Measurements from ENCODE around the gene F8. TPM values are rescaled to one million over a fixed set of nuclear protein-coding genes. Genes with fewer than 3 reads are reported as not detected.

Gene F8
- total RNA-seq, 1 donor from 2014 or later: 3.5 TPM

DNA sequence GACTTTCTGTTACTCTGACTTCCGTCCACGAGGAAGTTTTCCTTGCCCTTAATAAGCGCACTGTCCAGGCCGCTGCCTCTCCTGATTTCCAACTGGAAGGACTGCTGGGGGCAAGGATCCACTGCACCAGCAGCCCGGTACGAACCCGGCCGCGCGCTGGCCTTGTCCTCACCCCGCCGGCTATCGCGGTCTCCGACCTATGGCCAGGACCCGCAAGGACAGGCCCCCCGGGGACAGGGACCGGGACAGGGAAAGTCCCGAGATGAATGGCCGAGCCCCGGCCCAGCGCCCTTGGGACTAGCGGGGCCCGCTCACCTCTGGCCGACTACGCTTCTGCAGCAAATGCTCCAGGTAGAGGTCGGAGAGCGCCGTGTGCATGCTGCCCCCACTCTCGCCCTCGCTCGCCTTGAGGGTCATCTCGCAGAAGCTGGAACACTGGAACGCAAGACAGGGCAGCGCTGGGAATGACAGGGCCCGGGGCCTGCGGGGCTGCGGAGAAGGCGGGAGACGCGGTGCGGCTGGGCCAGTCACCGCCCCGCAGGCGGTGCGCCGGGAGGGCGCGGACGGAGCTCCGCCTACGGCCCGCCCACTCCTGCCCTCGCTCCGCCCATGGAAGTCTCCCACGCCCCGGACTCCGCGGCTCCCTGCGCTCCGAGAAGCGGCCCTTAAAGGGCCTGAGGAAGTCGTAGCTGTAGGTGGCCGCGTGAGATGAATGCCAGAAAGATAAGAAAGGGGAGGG lies 217.4 kb downstream of the F8 start, which contains the start of gene MPP1:
Gene MPP1, minus strand, starts transcription at position 529 of the 739 bp plus-strand sequence. Its CDS starts 112 bp downstream, at position 417.
- peak within 1 kb of the TSS; percentile 88 for H3K27ac Mint-ChIP-seq (ENCODE audit: unreplicated experiment)
- DNase-seq (ENCODE audit: low spot score): no peak
- H3K36me3 Mint-ChIP-seq (ENCODE audit: low read depth): no peaks in the 10 kb centered on the region
- H3K9me3 Mint-ChIP-seq (ENCODE audit: low read depth): peaks cover 33% of the 10 kb centered on the region
- TF ChIP-seq, protein P1, sequence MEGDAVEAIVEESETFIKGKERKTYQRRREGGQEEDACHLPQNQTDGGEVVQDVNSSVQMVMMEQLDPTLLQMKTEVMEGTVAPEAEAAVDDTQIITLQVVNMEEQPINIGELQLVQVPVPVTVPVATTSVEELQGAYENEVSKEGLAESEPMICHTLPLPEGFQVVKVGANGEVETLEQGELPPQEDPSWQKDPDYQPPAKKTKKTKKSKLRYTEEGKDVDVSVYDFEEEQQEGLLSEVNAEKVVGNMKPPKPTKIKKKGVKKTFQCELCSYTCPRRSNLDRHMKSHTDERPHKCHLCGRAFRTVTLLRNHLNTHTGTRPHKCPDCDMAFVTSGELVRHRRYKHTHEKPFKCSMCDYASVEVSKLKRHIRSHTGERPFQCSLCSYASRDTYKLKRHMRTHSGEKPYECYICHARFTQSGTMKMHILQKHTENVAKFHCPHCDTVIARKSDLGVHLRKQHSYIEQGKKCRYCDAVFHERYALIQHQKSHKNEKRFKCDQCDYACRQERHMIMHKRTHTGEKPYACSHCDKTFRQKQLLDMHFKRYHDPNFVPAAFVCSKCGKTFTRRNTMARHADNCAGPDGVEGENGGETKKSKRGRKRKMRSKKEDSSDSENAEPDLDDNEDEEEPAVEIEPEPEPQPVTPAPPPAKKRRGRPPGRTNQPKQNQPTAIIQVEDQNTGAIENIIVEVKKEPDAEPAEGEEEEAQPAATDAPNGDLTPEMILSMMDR (IDR thresholded peaks at IDR 0.05): no peak
- H3K4me1 Mint-ChIP-seq (ENCODE audit: low read depth): peaks cover 16% of the 10 kb centered on the region
- H3K4me3 Mint-ChIP-seq (ENCODE audit: unreplicated experiment): peak within 1 kb of the TSS; percentile 87
- no peaks in the 10 kb centered on the region for H3K27me3 Mint-ChIP-seq (ENCODE audit: low read depth)

DNA sequence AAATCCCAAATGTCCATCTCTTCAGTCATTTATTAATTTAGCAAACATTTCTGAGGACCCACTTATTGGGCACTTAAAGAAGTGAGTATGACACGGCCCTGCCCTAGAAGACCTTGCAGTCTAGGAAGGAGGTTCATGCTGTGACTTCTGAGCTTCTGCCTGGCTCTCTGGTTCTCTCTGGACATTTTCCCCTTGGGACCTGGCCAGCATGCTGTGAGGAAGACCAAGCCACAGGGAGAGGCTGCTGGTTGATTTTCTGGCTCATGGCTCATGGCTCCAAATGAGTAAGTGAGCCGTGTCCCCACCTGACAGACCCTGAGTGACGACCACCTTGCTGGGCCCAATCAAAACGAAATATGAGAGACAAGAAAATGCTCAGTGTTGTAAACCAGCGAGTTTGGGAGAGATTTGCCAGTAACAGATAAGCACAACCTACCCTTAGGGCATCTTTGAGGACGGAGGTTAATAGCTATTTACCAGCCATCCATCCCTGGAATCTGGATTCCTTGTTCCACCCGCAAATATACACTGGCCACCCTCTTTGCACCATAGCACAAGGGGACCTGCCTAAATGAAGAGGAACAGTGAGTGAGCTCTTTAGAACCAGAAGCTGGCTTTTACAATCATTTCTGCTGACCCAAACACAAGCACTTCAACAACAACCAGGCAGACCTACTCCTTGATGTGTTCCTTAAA lies 218.1 kb downstream of the F8 start:
- H3K4me3 Mint-ChIP-seq (ENCODE audit: unreplicated experiment): peak overlapping the region; percentile 87
- no peak for DNase-seq (ENCODE audit: low spot score)
- H3K36me3 Mint-ChIP-seq (ENCODE audit: low read depth): no peaks in the 10 kb centered on the region
- H3K4me1 Mint-ChIP-seq (ENCODE audit: low read depth): peaks cover 23% of the 10 kb centered on the region
- H3K27me3 Mint-ChIP-seq (ENCODE audit: low read depth): no peaks in the 10 kb centered on the region
- H3K9me3 Mint-ChIP-seq (ENCODE audit: low read depth): peaks cover 36% of the 10 kb centered on the region
- TF ChIP-seq, protein P1 (IDR thresholded peaks at IDR 0.05): no peak
- H3K27ac Mint-ChIP-seq (ENCODE audit: unreplicated experiment): no peak overlapping the region

DNA sequence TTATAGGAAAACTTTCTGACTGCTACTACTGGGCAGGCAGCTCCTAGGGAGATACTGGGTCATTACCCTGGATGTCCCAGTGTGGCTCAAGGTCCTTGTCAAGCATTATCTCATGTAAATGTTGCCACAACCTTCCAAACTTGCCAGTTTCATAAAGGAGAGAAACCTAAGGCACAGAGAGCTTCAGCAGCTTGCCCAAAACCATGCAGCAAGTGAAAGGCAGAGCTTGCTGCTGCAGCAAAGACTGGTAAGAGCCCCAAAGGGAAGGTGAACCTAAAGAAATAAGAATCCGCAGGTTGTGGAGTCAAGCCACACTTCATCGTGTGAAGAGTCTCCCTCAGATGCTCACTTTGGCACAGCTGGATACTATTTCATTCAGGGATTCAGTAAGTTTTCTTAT lies 219.6 kb downstream of the F8 start:
- Mint-ChIP-seq H3K27ac (ENCODE audit: unreplicated experiment) (no peak overlapping the region), H3K4me3 (ENCODE audit: unreplicated experiment) (no peak overlapping the region), H3K9me3 (ENCODE audit: low read depth) (peaks cover 28% of the 10 kb centered on the region), H3K4me1 (ENCODE audit: low read depth) (peaks cover 32% of the 10 kb centered on the region), H3K36me3 (ENCODE audit: low read depth) (no peaks in the 10 kb centered on the region), H3K27me3 (ENCODE audit: low read depth) (no peaks in the 10 kb centered on the region)
- no peak for DNase-seq (ENCODE audit: low spot score)
- TF ChIP-seq, protein P1 (IDR thresholded peaks at IDR 0.05): no peak

DNA sequence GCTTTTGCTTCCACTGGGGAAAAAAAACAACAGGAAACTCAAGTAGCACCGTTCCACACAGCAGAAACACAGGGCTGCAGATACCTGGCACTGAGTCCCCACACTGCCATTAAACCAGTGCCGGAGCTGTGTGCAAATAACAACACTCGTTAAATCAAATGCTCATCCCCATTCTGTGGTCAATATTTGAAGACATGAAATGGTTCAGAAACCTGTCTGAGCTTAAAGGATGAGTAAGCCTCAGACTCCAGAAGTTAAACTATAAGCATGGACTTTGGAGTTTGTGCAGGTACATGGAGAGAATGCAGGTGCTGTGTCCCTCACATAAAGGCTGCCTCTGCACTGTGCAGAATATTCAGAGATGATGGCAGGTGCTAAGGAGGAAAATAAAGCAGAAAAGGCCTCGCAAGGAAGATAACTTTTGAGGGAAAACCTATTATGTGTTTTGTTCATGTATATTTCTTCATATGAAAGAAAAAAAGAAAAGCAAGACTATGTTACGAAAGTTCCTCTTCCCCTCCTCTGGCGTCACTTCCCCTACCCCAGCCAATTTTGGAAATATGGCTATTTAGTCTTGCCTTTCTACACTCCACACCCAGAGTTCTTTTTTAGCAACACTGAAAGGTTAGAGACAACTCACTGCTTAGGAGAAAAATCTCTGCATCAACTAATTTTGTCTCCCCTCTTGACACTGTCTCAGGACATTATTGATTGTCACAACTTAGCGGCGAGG lies 221.9 kb downstream of the F8 start:
- Mint-ChIP-seq H3K27ac (ENCODE audit: unreplicated experiment) (no peak overlapping the region), H3K4me1 (ENCODE audit: low read depth) (peaks cover 36% of the 10 kb centered on the region), H3K4me3 (ENCODE audit: unreplicated experiment) (no peak overlapping the region), H3K36me3 (ENCODE audit: low read depth) (no peaks in the 10 kb centered on the region), H3K27me3 (ENCODE audit: low read depth) (no peaks in the 10 kb centered on the region), H3K9me3 (ENCODE audit: low read depth) (peaks cover 10% of the 10 kb centered on the region)
- no peak for DNase-seq (ENCODE audit: low spot score)
- TF ChIP-seq, protein P1 (IDR thresholded peaks at IDR 0.05): no peak
